ENCODE data around the gene CHST3.

CHST3 gene

DNA sequence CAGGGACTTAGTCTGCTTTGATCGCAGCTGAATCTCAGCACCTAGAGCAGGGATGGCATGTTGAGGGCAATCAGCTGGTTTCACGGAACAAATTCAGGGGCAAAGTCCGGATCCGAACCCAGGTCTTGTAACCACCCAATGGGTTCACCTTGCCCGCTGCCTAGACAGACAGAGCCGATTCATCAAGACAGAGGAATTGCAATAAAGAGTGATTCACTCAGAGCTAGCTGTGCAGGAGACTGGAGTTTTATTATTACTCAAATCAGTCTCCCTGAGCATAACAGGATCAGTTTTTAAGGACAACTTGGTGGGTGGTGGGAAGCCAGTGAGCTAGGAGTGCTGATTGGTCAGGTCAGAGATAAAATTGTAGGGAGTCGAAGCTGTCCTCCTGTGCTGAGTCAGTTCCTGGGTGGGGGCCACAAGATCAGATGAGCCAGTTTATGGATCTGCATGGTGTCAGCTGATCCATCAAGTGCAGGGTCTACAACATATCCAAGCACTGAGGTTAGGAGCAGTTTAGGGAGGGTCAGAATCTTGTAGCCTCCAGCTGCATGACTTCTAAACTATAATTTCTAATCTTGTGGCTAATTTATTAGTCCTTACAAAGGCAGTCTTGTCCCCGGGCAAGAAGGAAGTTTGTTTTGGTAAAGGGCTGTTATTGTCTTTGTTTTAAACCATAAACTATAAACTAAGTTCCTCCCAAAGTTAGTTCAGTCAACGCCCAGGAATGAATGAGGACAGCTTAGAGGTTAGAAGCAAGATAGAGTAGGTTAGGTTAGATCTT is 43.5 kb upstream of the CHST3 start:
- H3K9ac ChIP-seq: no peak overlapping the region
- no peak overlapping the region for H3K4me3 ChIP-seq (IDR thresholded peaks at IDR 0.05; ENCODE audit: insufficient read depth, low read depth, low read length)
- no peaks in the 10 kb centered on the region for H3K4me1 ChIP-seq (ENCODE audit: low read depth, poor library complexity, severe bottlenecking)
- no peaks in the 10 kb centered on the region for H4K20me1 ChIP-seq (ENCODE audit: insufficient read depth)
- H3K36me3 ChIP-seq (ENCODE audit: insufficient read depth): no peaks in the 10 kb centered on the region
- no peak overlapping the region for H3K4me2 ChIP-seq
- H3K79me2 ChIP-seq (ENCODE audit: insufficient read depth, low read depth): no peaks in the 10 kb centered on the region
- H3K27me3 ChIP-seq (ENCODE audit: insufficient read depth, low read depth): no peaks in the 10 kb centered on the region
- TF ChIP-seq, protein P1, sequence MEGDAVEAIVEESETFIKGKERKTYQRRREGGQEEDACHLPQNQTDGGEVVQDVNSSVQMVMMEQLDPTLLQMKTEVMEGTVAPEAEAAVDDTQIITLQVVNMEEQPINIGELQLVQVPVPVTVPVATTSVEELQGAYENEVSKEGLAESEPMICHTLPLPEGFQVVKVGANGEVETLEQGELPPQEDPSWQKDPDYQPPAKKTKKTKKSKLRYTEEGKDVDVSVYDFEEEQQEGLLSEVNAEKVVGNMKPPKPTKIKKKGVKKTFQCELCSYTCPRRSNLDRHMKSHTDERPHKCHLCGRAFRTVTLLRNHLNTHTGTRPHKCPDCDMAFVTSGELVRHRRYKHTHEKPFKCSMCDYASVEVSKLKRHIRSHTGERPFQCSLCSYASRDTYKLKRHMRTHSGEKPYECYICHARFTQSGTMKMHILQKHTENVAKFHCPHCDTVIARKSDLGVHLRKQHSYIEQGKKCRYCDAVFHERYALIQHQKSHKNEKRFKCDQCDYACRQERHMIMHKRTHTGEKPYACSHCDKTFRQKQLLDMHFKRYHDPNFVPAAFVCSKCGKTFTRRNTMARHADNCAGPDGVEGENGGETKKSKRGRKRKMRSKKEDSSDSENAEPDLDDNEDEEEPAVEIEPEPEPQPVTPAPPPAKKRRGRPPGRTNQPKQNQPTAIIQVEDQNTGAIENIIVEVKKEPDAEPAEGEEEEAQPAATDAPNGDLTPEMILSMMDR (conservative IDR thresholded peaks at IDR 0.05; ENCODE audit: low read depth, low read length): no peak
- no peak overlapping the region for H2AFZ ChIP-seq (ENCODE audit: low read depth)
- H3K27ac ChIP-seq: no peak overlapping the region

DNA sequence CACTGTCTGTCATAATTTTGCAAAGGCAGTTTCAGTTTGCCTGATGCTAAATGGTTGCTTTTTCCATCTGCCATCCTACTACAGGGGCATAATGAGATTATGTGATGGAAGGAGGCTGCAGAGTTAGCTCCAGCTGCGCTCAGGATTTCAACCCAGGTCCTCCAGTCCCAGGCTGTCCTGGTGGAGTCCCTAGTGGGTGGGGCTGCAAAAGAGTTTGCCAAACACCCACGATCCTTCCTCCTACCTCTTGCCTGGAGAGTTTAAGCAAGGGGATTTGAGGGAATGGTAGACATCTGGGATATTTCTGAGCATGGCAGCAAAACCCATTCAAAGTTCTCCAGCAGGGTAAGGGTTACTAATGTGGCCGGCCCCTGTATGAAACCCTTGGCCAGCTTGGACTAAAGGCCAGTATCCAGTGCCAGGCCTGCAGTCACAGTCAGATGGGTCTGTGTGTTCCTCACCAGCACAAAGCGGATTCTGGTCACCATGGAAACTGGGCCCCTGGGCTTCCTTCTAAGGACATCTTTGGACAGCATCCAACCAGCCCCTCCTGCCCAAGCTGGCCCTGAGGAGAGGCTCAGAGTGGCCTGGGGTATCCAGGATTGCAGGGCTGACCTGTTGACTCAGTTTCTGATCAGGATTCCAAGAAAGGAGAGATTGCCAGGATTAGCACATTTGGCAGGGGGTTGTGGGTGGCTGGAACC is 42.7 kb upstream of the CHST3 start:
- H4K20me1 ChIP-seq (ENCODE audit: insufficient read depth): no peaks in the 10 kb centered on the region
- no peak overlapping the region for H3K4me2 ChIP-seq
- no peak overlapping the region for H3K4me3 ChIP-seq (IDR thresholded peaks at IDR 0.05; ENCODE audit: insufficient read depth, low read depth, low read length)
- no peaks in the 10 kb centered on the region for H3K36me3 ChIP-seq (ENCODE audit: insufficient read depth)
- H2AFZ ChIP-seq (ENCODE audit: low read depth): no peak overlapping the region
- TF ChIP-seq, protein P1 (conservative IDR thresholded peaks at IDR 0.05; ENCODE audit: low read depth, low read length): no peak
- H3K79me2 ChIP-seq (ENCODE audit: insufficient read depth, low read depth): no peaks in the 10 kb centered on the region
- no peak overlapping the region for H3K27ac ChIP-seq
- H3K4me1 ChIP-seq (ENCODE audit: low read depth, poor library complexity, severe bottlenecking): no peaks in the 10 kb centered on the region
- no peaks in the 10 kb centered on the region for H3K27me3 ChIP-seq (ENCODE audit: insufficient read depth, low read depth)
- H3K9ac ChIP-seq: no peak overlapping the region

- no peak overlapping the region for H3K4me2 ChIP-seq
- H2AFZ ChIP-seq (ENCODE audit: low read depth): no peak overlapping the region
Measured at GRCh38 chr10:71923138-71923692, 41.0 kb upstream of the CHST3 start.

DNA sequence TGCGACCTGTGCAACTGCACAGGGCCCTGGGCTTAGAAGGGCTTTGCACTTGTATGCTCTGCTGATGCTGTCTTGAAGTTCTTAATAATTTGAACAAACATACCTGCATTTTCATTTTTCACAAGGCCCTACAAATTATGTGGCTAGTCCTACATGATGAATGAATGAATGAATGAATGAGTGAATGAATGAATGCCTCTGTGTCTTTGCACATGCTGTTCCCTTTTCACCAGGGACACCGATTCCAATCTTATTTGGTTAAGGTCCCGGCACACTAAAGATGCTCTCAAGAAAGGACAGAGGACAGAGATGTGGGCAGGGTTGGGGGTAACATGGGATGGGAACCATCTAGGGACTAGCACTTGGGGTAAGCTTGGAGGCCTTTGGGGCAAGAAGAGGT is 39.4 kb upstream of the CHST3 start:
- TF ChIP-seq, protein P1 (conservative IDR thresholded peaks at IDR 0.05; ENCODE audit: low read depth, low read length): no peak
- H4K20me1 ChIP-seq (ENCODE audit: insufficient read depth): no peaks in the 10 kb centered on the region
- H3K27me3 ChIP-seq (ENCODE audit: insufficient read depth, low read depth): no peaks in the 10 kb centered on the region
- H3K79me2 ChIP-seq (ENCODE audit: insufficient read depth, low read depth): no peaks in the 10 kb centered on the region
- no peaks in the 10 kb centered on the region for H3K4me1 ChIP-seq (ENCODE audit: low read depth, poor library complexity, severe bottlenecking)
- H2AFZ ChIP-seq (ENCODE audit: low read depth): no peak overlapping the region
- no peak overlapping the region for H3K27ac ChIP-seq
- no peaks in the 10 kb centered on the region for H3K36me3 ChIP-seq (ENCODE audit: insufficient read depth)
- no peak overlapping the region for H3K4me2 ChIP-seq
- no peak overlapping the region for H3K9ac ChIP-seq
- no peak overlapping the region for H3K4me3 ChIP-seq (IDR thresholded peaks at IDR 0.05; ENCODE audit: insufficient read depth, low read depth, low read length)

More at GRCh38 chr10:71923138-71923692, 41.0 kb upstream of the CHST3 start:
- no peak overlapping the region for H3K27ac ChIP-seq
- H3K4me1 ChIP-seq (ENCODE audit: low read depth, poor library complexity, severe bottlenecking): no peaks in the 10 kb centered on the region
- H3K36me3 ChIP-seq (ENCODE audit: insufficient read depth): no peaks in the 10 kb centered on the region
- TF ChIP-seq, protein P1 (conservative IDR thresholded peaks at IDR 0.05; ENCODE audit: low read depth, low read length): no peak
- no peaks in the 10 kb centered on the region for H4K20me1 ChIP-seq (ENCODE audit: insufficient read depth)
- no peak overlapping the region for H3K4me3 ChIP-seq (IDR thresholded peaks at IDR 0.05; ENCODE audit: insufficient read depth, low read depth, low read length)
- no peaks in the 10 kb centered on the region for H3K27me3 ChIP-seq (ENCODE audit: insufficient read depth, low read depth)
- no peaks in the 10 kb centered on the region for H3K79me2 ChIP-seq (ENCODE audit: insufficient read depth, low read depth)
- H3K9ac ChIP-seq: no peak overlapping the region
